NCI-H1930 (cell line): ENCODE data around the gene SERPINA5.
"Not testable (repeated sequence)": the region's sequence is repeated elsewhere in the genome, so short reads cannot be mapped to it uniquely, and the experiment has no call there.

Source experiments
- DNase-seq, 2 experiments: peaks; one replicate each; lab custom pipeline; 2025; lab: John Stamatoyannopoulos, UW

Gene SERPINA5

DNA sequence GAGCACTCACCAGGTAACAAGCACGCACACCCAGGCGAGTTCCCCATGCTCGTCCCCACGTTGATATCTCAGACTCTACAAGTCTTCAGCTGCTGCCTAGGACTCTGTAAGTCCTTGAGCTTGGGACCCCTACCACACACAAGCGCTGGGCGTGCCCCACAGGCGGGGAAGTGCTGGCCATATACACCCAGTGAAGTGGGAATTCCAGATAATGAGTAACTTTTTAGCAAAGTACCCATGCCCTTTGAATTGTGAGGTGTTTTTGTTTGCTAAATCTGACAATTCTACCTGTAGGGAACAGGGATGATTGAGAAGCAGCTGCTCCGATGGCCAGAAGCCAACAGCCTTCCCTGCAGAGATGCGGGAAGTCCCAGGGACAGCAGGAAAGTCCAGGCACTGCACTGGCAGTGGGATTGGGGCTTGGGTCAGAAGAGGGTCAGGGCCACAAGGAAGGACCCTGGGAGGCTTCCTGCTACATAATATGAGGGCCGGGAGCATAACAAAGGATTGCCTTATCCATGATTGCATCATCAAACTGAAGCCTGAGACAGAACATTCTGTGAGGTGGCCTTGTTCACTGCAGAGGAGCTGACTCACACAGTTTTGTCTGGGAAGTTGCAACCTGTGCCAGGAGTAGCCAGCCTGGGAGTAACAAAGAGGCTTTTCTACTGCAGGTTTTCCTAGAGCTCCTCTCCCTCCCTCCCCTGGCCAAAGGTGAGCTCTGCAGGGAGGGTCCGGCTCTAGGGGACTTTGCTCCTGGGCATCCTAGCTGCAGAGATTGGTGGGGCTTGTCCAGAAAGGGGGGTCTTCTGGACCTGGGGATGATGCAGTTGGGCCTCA is 17.8 kb downstream of the SERPINA5 start:
- DNase-seq, result no peak

DNA sequence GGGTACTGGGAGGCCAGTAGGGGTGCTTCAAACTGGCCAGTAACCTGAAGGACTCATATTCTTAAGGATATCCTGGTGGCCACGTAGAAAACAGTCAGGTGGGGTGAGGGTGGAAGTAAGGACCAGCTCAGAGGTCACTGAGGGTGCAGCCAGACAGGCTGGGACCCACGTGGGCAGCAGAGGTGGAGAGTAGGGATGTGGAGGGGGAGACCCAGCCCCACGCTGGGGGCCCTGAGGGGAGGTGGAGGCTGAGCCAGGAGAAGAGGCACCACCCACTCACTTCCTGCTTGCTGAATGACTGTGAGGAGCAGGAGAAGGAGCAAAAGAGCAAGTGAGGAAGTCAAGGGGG is 18.4 kb downstream of the SERPINA5 start:
- DNase-seq, result no peak

DNA sequence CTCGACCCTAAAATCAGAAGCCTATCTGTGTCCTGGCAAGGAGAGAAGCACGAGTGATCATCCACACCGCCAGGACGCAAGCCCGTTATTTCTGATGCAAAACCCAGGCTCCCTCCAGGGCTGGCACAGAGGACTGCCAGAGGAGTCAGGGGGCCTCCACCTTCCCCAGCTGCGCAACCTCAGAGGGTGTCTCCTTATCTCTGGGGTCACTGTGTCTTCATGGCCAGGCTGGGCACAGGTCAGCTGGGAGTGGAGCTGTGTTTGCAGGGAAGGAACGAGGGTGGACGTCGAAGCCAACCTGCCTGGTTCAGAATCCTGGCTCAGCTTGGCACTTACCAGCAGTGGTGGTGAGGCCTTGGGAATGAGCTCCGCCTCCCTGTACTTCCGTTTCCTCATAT is 18.9 kb downstream of the SERPINA5 start:
- DNase-seq, result no peak

DNA sequence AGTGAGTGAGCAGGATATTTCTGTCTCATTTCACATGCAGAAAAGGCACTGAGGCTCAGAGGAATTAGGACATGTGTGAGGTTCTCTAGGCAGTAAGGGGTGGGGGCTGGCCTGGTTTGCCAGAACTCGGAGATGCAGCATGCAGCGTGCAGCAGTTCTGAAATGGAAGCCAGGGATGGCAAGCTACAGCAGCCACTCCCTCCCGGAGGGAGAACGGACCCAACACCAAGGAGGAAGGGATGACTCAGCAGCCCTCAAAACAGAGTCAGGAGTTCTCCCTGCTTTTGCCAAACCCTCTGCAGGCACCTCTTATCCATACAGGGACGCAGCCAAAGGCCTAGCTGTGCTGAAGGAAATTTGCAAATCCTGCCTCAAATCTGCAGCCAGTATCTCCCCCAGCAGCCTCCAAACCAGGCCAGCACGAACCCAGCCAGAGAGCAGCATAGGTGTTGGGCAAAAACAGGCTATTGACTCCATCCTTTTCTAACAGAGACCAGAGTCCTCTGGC is 20.7 kb downstream of the SERPINA5 start:
- no peak for DNase-seq

DNA sequence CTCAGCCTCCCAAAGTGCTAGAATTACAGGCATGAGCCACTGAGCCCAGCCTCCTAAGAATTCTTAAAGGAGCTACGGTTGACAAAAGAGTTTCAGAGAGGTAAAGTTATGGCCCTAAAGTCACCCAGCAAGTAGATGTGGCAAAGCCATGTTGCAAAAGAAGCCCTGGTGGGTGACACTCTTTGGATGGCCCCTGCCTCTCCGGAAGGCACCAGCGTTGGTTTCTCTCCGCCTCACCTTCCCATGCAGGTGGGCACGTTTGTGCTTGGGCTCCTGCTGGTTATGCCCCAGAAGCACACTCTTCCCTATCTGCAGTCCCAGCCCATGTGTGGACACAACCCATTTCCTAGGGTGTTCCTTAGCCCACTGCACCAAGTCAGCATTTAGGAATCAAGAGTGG is 21.5 kb downstream of the SERPINA5 start:
- no peak for DNase-seq

DNA sequence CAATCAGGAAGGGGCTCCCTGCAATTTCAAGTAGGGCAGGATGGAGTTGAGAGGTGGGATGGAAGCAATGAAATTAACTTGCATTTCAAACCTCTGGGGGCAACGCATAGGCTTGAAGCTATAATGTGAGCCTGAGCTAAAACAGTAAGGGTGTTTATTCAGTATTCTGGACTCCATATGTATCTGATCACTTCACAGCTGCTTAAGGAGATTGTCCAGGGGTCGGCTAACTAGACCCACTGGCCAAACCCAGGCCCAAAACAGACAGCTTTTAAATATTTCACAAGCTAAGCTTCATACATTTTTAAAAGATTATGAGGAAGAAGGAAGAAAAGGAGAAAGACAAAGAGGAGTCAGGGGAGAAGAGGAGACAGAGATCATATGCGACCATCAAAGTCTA is 24.1 kb downstream of the SERPINA5 start:
- no peak for DNase-seq

DNA sequence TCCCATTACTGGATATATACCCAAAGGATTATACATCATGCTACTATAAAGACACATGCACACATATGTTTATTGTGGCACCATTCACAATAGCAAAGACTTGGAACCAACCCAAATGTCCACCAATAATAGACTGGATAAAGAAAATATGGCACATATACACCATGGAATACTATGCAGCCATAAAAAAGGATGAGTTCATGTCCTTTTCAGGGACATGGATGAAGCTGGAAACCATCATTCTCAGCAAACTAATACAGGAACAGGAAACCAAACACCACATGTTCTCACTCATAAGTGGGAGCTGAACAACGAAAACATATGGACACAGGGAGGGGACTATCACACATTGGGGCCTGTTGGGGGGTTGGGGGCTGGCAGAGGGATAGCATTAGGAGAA is 27.7 kb downstream of the SERPINA5 start:
- not testable (repeated sequence) for DNase-seq

DNA sequence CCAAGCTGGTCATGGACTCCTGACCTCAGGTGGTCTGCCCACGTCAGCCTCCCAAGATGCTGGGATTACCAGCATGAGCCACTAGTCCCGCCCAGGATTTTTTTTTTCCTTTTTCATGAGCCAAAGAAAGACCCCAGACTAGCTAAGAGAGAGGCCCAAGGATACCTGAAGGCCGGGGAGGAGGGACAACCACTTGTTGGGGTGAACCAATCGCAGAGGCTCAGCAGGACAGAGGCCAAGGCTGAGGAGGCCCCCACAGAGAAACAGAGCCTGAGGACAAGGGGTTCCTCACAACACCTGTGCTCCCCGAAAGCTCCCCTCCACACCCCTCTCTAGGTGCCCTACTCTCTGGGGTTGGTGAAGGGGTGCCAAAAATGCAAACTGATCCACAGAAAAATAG is 30.0 kb downstream of the SERPINA5 start:
- DNase-seq, result no peak

DNA sequence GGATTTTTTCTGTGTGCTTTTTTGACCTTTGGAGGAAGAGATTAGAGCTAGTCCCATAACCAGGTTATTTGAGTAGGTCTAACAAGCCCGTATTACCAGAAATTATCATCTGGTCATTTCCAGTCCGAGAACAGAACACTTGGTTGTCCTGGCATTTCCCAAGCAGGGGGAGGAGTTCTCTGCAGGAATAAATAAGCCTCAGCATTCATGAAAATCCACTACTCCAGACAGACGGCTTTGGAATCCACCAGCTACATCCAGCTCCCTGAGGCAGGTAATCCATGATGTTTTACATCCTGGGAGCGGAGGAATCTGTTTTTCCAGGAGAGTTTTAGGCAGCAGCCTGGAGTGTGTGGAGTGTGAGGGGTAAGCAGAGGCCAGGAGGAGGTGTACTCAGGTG is 30.9 kb downstream of the SERPINA5 start, which contains the start of gene SERPINA3:
Gene SERPINA3, plus strand, starts transcription at position 218 of the 400 bp plus-strand sequence. CDS start 2,051 bp downstream, outside the sequence.
- no peak for DNase-seq

DNA sequence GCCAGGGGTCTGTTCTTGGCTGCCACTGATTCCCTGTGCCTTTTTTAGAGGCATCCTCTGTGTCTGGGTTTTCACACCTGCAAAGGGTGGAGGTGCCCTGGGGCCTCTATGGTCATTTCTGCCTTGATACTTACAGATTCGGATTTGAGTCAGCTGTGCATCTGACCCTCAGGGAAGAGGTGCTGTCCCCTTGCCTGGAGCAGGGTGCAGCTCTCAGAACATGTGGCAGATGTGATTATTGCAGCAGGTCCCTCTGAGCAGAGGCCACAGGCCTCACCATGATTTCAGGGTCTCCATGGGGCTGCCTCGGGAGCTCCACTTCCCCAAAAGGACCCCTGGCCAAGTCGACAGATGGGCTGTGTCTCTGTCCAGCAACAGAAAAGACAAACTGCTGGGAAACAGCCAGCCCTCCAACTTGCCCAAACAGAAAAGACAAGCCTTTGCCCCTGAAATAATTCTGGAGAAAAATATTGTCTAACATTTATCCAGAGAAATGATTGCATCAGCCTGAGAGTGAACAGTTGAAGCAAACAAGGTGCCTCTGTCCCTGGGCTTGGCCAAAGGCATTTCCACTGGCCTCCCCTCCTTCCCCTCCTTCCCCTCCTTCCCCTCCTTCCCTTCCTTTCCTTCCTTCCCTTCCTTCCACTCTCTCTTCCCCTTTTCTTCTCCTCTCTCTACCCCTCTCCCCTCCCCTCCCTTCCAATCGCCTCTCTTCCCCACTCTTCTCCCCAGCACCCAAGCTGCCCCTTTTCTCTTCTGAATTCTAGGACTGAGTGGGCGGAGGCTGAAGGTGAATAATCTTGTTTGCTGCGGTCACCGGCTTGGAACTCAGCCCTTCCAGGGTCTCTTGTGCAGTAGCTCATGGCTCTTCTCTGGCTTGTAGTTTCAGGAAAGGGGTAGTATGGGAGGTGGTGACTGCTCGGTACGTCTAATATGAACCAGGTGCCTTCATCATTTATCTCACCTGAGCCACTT is 31.6 kb downstream of the SERPINA5 start:
- no peak for DNase-seq

DNA sequence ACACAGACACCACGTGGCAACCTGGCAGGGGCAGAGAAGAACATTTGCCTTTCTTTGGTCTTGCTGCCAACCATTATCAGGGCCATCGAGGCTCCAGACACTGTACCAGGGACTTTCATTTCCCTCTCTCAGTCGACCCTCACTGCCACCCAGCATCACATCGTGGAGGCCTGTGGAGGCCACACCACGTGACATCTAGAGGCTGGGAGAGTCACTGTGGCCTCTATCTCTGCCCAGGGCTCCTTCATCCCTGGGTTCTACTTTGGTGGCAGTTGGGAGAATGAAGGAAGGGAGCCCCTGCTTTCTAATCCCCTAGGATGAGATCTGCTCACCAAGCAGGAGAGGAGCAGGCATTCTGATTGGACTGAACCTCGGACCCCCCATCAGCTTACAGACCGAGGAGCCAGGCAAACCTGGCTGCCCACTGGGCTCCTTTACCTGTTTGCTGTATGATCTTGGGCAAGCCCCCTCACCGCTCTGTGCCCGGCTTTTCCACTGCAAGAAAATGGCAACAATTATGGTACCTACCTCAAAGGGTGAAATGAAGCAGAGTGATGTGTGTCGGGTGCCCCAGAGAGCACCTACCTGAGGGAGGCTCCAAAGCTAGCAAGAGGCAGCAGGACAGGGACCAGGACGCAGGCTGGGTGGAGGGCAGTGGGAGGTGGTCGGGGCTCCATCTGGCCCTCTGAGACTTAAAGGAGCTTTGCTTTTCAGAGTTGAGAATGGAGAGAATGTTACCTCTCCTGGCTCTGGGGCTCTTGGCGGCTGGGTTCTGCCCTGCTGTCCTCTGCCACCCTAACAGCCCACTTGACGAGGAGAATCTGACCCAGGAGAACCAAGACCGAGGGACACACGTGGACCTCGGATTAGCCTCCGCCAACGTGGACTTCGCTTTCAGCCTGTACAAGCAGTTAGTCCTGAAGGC is 32.8 kb downstream of the SERPINA5 start:
- no peak for DNase-seq

DNA sequence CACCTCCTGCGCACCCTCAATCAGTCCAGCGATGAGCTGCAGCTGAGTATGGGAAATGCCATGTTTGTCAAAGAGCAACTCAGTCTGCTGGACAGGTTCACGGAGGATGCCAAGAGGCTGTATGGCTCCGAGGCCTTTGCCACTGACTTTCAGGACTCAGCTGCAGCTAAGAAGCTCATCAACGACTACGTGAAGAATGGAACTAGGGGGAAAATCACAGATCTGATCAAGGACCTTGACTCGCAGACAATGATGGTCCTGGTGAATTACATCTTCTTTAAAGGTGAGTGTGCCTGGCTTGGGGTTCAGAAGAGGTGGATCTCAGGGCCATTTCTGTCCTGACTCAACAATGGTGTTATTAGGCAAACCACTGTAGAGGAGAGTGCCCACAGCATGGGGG is 33.6 kb downstream of the SERPINA5 start:
- no peak for DNase-seq

DNA sequence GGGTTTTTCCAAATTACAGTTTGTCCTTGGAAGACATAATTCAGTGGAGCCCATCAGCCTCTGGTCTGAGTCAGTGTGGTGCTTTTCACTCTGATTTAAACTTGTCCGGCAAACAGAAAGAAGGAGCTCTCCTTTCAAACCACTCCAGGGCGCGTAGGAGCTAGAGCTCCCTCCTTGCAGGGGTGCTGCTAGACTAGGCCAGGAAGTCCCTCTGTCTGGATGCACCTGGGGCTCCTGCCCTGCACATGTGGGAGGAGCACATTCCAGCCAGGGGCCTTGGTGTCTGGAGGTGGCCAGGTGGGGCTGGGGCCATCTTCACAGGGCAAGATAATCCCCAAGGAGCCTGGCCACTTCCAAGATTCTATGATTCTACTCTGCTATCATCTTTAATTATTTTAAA is 34.0 kb downstream of the SERPINA5 start:
- DNase-seq, result no peak

DNA sequence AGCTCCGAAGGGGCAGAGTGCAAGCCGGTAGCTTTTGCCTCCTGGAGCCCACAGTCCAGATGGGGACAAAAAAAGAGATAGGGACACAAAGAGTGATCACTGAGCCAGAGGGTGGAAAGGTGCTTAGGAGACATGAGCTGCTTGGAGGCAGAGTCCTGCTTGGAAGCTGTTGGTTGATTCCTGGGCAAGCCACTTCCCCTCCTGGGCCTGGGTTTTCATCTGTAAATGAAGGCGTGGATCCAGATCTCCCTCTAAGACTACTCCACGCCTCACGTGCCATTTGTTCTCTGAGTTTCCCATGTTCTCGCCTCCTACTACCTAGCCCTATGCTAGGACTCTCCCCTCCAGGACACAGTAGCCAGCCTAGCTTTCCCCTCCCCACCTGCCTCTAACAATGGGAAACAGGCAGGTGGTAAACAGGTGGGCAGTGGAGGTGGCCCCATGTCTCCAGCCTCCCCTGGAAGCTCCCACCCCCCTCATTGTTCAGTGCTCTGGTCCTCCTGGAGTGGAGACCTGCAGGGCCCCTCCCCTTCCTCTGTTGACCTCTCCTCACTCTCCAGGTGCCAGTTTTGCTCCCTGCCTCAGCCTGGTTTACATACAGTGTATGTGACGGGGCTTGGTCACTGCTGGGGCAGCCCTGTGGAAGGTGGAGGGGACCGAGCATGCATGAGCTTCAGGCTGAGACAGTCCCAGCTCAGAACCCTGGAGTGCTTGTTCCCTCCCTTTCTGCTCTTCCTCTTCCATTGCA is 34.8 kb downstream of the SERPINA5 start:
- DNase-seq, result no peak

DNA sequence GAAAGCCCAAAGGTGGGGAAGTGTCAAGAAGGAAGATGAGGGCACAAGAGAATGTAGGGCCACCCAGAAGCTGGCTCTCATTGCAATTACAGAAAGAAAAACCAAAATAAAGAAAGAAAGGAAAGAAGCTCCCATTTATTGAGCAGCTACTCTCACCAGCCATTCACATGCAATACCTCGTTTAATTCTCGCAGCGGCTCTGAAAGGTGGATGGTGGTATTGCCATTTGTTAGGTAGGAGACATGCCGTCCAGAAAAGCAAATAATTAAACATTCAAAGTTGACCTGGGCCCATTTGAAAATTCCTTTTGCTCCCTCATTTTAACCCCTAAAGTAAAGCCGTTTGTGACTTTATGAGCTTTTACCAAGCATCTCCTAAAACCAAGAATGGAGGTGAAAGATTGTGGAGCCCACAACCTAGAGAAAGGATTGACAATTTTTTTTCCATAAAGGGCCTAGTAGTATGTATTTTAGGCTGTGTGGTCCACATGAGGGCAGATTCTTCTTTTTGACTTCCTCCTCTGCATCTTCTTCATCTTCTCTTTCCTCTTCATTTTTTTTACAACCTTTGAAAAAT is 36.2 kb downstream of the SERPINA5 start:
- no peak for DNase-seq

DNA sequence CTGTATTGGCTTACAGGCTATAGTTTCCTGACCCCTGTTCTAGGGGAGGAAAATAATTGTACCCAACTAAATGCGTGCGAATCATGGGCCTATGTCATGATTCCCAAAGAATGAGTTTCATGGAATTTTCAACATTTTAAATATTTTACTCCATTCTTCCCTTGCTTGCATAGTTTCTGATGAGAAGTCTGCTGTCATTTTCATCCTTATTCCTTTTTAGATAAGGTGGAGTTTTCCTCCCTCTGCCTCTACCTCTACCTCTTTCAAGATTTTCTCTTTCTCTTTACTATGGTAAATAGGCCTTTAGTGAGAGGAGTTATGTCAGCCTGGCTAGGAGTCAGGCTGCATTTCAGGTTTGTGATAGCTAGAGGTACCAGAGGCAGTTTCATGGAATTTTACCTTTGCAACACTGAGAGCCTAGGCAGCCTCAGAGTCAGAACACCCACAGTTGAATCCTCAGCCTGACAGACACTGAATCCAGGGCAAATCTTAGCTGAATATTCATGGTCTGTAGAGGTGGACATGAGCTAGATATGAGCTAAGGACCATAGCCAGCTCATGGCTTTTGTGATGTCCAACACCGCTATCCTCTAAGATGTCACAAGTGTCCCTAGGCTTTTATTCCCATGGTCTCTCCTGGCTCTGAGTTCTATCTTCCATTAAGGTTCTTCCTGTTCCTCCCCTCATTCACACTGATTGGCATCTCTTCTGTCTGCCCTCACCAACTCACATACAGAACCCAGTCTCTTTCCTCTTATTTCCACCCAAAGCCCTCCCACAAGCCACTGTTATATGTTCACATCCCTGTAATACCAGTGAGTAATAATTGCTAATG is 37.0 kb downstream of the SERPINA5 start:
- no peak for DNase-seq

DNA sequence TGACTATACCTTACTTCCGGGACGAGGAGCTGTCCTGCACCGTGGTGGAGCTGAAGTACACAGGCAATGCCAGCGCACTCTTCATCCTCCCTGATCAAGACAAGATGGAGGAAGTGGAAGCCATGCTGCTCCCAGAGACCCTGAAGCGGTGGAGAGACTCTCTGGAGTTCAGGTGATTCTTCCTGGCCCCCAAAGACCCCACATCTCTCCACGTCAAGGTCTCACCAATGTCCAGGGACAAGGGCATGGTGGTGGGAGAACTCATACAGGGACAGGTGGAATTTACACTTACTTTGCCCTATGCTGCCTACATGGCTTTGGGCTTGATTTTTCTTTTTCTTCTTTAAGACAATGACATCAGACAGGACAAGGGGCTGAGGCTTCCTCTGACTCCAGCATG is 38.1 kb downstream of the SERPINA5 start:
- no peak for DNase-seq

DNA sequence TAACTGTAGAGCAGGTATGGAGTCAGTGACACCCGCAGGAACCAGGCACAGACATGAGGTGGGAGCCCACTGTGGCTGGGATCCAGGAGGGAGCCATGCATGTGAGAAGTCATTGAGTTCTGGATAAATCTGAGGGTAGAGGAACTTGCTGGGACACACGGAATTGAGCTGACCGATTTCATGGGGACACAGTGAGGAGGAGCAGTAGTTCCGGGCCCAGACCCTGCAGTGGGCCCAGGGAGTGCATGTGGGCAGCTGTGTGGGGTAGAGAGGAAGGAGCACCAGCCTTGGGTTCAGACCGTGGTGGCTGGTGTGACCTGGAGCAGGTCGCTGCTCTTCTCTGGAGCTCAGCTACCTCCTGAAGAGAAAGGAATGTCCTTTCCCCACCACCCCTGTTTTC is 39.4 kb downstream of the SERPINA5 start:
- DNase-seq, result no peak

DNA sequence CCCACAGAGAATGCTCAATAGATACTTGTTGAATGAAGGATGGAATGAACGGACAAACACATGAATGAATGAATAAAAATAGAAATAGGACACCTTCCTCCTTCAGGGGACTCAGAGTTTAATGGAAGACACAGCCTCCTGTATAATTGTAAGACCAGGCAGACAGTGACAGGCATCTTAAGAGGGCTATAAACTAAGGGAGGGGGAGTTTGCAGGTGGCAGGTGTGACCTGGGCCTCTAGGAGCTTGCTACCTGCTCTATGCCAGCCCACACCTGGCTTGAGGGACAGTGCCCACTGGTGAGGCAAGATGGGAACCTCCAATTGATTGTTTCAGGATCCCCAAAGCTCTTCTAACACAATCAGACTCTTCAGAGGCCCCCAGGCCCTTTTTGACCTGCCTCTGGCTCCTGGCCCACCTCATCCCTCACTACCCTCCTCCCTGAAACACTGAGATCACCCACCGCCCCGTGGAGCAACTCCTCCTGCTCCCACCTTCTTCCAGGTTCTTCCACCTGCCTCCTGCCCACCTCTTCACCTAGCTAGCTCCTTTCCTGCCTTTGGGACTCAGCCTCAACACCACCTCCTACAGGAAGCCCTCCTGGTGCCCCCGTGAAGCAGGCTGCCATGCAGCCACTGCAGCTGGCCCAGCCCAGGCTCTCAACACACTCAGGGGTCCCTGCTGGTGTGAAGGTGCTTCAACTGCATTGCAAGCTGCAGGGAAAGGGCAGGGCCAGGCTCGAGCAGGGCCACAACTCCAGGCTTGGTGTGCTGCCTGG is 40.3 kb downstream of the SERPINA5 start:
- DNase-seq, result no peak
